Measurements from ENCODE around the gene PLEK2.

DNA sequence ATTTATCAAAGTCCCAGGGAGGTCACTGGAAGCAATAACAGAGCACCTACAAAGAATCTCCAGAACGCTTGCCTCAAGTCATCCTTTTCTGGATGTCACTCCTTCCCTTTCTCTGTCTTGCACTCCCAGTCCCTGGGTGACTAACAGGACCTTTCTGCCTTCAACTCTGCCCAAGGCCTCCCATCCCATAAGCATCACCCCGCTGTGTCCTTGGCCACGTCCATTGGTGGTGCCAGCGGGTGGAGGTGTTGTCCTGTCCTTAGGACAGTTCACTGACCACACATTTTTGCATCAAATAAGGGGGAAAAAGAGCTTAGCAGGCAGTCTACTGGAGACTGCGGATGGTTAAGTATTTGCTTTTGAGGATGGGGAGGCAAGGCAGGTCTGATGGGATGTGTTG is 23.6 kb upstream of the PLEK2 start:
- TF ChIP-seq POLR2A (IDR thresholded peaks at IDR 0.05) (no peak), CTCF (IDR thresholded peaks at IDR 0.05) (no peak), POLR2AphosphoS5 (IDR thresholded peaks at IDR 0.05) (no peak)
